HK-2 (cell line): ENCODE results near the gene RLN3.
A peak's percentile ranks its signal among the peaks of the same experiment; 100 is the strongest.
"Not testable (repeated sequence)": the region's sequence is repeated elsewhere in the genome, so short reads cannot be mapped to it uniquely, and the experiment has no call there.

Experiments
- DNase-seq: peaks from one replicate; pipeline ENCODE4 v3.0.0-alpha.2; 2018; ENCODE audit not compliant: unreplicated experiment

Gene RLN3

DNA sequence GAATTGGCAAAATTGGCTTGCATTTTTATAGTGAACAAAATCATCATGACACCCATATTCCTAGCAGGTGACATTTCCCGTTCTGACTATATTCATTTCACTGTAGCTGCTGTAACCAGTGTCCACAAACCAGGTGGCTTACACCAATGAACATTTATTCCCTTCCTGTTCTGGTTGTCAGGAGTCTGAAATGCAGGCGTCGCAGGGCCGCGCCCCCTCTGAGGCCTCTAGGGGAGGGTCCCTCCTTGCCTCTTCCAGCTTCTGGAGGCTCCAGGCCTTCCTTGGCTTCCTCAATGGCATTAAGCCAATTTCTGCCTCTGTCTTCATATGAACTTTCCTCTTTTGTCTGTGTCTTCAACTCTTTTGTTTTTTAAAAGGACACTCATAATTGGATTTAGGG, 6.5 kb upstream of the RLN3 start:
- no peak for DNase-seq

DNA sequence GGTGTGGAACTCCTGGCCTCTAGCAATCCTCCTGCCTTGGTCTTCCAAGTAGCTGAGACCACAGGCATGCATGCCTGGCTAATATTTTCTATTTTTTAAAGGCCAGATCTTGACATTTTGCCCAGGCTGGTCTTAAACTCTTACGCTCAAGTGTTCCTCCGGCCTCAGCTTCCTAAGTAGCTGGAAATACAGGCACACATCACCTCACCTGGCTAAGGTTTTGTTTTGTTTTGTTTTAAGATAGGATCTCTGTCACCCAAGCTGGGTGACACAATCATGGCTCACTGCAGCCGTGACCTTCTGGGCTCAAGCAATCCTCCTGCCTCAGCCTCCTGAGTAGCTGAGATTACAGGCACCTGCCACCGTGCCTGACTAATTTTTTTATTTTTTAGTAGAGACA, 5.5 kb upstream of the RLN3 start:
- no peak for DNase-seq

DNA sequence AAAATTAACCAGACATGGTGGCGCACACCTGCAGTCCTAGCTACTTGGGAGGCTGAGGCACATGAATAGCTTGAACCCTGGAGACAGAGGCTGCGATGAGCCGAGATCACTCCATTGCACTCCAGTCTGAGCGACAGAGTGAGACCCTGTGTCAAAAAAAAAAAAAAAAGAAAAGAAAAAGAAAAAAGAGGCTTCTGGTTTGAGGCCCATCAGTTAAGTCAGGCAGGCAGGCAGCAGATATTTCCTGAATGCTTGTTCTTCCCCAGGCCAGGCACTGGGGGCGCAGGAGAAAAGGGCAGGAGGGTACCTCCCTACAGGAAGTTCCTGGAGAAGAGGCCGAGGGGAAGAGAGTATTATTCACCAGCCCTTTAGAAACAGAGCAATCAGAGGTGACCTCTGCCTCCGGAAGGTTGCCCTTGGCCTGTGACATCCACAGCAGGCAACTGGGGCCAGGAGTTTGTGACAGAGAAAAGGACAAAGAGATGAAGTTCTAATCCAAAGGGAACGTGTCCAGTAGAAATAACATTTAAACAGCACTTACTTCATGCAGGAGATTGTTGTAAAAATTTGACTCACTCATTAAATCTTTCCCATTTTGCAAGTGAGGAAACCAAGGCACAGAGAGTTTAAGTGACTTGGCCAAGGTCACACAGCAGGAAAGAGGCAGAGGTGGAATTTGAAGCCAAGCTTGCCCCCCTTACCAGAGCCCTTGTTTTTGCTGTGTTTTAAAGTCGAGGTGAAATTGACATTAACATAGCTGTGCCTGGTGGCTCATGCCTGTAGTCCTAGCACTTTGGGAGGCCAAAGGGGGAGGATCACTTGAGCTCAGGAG, 4.3 kb upstream of the RLN3 start:
- peak; percentile 62 for DNase-seq

DNA sequence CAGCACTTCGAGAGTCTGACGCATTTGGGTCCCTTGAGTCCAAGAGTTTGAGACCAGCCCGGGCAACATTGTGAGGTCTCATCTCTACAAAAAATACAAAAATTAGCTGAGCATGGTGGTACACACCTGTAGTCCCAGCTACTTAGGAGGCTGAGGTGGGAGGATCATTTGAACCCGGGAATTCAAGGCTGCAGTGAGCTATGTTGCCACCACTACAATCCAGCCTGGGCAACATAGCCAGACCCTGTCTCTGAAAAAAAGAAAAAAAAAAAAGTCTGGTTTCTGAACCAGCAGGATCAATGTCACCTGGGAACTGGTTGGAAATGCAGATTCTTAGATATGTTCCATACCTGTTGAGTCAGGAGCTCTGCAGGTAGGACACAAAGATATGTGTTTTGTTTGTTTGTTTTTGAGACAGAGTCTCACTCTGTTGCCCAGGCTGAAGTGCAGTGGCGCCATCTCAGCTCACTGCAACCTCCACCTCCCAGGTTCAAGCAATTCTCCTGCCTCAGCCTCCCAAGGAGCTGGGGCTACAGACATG, 1.2 kb upstream of the RLN3 start:
- not testable (repeated sequence) for DNase-seq

DNA sequence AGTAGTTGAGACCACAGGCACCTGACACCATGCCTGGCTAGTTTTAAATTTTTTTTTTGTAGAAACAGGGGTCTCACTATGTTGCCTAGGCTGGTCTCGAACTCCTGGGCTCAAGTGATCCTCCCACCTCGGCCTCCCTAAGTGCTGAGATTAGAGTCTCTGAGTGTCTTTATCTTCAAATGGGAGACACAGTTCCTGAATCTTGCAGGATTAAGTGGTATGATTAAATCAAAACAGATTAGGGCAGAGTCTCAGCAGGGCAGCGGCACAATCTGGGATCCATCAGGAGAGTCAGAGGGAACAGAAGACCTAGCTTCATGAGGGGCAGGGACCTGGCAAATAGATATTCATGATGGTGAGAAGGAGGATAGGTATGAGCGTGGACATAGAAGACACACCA, 953 bp downstream of the RLN3 start:
- DNase-seq, result no peak

DNA sequence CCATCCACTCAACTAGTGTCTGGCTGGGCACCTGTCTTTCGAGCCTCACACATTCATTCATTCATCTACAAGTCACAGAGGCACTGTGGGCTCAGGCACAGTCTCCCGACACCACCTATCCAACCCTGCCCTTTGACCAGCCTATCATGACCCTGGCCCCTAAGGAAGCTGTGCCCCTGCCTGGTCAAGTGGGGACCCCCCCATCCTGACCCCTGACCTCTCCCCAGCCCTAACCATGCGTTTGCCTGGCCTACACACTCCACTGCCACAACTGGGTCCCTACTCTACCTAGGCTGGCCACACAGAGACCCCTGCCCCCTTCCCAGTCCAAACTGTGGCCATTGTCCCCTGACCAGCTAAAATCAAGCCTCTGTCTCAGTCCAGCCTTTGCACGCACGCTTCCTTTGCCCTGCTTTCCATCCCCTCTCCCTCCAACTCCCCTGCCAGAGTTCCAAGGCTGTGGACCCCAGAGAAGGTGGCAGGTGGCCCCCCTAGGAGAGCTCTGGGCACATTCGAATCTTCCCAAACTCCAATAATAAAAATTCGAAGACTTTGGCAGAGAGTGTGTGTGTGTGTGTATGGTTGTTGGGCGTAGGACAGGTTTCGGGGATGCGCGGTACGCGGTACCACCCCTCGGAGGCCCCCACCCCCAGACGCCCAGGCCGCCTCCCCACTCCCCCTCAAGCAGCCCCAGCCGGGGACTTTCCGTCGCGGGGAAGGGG, 3.2 kb downstream of the RLN3 start:
- DNase-seq, result no peak

DNA sequence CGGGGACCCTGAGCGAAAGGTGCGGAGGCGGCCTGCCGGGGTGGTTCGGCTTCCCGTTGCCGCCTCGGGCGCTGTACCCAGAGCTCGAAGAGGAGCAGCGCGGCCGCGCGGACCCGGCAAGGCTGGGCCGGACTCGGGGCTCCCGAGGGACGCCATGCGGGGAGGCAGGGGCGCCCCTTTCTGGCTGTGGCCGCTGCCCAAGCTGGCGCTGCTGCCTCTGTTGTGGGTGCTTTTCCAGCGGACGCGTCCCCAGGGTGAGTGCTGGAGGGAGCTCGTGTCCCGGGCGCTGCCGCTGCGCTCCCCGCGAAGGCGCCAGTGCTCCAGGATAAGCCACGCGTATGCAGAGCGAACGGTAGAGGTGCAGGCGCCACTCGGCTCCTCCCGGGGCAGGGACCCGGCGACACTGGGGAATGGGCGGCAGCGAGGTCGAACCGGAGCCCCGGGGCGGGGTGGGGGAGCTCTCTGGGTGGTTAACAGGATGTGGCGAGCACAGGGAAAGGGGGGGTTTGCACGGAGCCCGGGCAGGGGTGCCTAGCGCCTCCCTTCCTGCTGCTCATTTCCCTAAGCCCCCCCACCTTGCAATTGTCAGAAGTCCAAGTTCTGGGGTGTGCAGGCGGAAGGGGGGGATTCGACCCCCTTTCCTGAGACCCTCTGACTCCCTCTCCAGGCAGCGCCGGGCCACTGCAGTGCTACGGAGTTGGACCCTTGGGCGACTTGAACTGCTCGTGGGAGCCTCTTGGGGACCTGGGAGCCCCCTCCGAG, 4.0 kb downstream of the RLN3 start, which contains the start of gene IL27RA:
IL27RA (plus strand) TSS at position 44 of the 762 bp plus-strand sequence; CDS start at position 155, 111 bp downstream.
- DNase-seq, result peak; percentile 69

DNA sequence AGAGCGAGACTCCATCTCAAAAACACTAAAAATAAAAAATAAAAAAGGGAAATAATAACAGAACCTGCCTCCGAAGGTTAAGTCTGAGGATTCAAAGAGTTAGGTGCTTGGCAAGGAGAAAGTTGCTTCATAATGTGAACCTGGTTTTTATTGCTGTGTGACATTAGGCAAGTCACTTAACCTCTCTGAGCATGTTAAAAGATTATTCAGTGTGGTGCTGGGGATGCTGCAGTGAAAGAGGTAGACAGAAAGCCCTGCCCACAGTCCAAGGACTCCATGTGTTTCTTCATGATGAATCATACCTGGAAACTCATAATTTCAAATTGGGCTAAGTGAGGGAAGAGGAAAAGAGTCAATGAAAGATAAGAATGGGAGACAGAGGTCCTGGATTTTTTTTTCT, 6.0 kb downstream of the RLN3 start:
- no peak for DNase-seq

DNA sequence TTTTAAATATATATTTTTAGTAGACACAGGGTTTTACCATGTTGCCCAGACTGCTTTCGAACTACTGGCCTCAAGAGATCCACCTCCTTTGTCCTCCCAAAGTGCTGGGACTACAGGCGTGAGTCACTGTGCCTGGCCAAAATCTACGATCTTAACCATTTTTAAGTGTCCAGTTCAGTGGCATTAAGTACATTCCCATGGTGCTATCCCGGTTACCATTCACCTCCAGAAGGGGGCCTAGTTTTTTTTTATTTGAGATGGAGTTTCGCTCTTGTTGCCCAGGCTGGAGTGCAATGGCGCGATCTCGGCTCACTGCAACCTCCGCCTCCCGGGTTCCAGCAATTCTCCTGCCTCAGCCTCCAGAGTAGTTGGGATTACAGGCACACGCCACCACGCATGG, 7.2 kb downstream of the RLN3 start:
- not testable (repeated sequence) for DNase-seq

DNA sequence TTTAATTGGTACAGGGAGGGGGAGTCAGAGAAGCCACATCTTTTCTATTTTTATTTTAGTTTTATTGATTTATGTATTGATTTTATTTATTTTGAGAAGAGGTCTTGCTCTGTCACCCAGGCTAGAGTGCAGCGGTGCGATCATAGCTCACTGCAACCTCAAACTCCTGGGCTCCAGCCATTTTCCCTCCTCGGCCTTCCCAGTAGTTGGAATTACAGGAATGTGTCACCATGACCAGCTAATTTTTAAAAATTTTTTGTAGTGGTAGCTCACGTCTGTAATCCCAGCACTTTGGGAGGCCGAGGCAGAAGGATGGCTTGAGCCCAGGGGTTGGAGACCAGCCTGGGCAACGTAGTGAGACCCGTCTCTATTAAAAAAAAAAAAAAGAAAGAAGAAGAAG, 7.8 kb downstream of the RLN3 start:
- no peak for DNase-seq

DNA sequence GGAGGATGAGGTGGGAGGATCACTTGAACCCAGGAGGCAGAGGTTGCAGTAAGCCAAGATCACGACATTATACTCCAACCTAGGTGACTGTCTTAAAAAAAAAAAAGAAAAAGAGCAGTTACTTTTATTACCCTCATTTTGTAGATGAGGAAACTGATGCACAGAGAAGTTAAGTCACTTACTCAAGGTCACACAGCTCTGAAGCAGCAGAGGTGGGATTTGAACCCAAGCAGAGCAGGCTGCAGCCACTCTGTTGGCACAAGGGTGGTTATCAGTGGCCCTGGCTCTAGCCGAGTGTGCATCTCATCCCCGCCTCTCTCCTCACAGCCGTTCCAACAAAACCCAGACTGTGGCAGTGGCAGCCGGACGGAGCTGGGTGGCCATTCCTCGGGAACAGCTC, 11.2 kb downstream of the RLN3 start:
- DNase-seq, result no peak

DNA sequence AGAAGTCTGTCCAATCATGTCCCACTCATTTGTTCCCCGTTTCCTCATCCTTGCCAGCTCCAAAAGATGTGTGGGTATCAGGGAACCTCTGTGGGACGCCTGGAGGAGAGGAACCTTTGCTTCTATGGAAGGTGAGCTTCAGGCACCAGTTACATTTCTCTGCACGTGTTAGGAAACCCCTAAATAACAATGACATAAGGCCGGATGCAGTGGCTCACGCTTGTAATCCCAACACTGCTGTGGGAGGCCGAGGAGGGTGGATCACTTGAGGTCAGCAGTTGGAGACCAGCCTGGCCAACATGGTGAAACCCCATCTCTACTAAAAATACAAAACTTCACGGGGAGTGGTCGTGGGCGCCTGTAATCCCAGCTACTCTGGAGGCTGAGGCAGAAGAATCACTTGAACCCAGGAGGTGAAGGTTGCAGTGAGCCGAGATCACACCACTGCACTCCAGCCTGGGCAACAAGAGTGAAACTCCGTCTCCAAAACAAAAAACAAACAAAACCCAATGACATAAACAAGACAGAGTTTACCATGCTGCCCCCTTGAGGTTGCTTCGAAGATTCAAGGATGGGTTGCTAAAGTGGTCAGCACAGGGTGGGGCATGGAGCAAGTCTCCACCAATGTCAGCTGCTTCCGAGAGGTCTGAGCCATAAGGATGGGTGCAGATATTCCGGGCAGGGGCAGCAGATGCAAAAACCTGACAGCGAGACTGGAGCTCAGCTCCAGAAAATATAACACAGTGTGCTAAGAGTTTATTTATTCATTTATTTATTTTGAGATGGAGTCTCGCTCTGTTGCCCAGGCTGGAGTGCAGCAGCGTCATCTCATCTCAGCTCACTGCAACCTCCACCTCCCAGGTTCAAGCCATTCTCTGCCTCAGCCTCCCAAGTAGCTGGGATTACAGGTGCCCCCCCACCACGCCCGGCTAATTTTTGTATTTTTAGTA, 15.0 kb downstream of the RLN3 start:
- DNase-seq, result not testable (repeated sequence)

DNA sequence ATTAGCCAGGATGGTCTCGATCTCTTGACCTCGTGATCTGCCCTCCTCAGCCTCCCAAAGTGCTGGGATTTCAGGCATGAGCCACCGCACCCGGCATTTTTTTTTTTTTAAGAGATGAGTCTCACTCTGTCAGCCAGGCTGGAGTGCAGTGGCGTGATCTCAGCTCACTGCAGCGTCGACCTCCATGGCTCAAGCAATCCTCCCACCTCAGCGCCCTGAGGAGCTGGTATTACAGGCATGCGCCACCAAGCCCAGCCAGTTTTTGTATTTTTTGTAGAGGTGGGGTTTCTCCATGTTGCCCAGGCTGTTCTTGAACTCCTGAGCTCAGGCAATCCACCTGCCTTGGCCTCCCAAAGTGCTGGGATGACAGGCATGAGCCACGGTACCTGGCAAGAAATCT, 19.9 kb downstream of the RLN3 start:
- not testable (repeated sequence) for DNase-seq

DNA sequence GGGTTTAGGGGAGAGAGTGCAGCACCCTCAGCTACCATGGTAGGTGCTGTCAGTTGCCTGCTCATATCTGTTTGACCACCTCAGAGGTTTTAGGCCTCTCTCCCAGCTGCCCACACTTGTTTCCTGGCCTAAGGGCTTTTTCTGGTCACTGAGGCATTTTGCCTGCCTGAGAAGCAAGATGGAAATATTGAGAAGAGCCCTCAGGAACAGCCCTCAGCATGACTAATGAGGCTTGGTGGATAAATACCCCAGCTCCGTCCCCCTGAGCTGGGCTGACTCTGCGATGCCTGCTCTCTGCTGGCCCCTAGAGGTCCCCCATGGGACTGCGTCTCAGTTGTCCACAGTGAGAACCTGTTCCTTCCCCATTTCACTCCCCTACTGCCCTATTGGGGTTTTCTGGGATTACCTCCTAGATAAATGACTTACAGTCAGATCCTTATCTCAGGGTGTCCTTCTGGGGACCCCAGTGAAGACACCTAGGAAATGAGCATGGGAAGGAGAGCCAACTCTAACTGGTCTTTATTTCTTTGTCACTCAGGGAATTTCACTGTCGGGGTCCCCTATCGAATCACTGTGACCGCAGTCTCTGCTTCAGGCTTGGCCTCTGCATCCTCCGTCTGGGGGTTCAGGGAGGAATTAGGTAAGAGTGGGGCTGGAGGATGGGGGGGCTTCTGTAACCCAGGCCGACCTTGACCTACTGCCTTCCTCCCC, 20.6 kb downstream of the RLN3 start:
- DNase-seq, result peak; percentile 49

DNA sequence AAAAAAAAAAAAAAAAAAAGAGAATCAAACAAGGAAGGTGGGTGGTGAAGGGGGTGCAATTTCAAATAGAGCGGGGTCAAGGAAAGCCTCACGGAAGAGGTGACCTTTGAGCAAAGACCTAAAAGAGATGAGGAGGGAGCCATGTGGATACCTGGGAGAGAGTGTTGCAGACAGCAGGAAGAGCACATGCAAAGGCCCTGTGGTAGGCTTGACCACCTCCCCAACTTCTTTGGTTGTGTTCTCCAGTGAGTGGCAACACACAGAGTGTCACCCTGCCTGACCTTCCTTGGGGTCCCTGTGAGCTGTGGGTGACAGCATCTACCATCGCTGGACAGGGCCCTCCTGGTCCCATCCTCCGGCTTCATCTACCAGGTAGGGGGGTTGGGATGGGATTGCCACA, 22.6 kb downstream of the RLN3 start:
- no peak for DNase-seq

DNA sequence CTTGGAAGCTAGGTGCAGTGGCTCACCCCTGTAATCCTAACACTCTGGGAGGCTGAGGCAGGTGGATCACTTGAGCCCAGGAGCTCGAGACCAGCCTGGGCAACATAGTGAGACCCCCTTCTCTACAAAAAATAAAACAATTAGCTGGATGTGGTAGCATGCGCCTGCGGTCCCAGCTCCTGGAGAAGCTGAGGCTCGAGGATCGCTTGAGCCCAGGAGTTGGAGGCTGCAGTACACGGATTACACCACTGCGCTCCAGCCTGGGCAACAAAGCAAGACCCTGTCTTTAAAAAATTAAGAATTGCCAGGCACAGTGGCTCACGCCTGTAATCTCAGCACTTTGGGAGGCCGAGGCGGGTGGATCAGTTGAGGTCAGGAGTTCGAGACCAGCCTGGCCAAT, 23.0 kb downstream of the RLN3 start:
- DNase-seq, result not testable (repeated sequence)

DNA sequence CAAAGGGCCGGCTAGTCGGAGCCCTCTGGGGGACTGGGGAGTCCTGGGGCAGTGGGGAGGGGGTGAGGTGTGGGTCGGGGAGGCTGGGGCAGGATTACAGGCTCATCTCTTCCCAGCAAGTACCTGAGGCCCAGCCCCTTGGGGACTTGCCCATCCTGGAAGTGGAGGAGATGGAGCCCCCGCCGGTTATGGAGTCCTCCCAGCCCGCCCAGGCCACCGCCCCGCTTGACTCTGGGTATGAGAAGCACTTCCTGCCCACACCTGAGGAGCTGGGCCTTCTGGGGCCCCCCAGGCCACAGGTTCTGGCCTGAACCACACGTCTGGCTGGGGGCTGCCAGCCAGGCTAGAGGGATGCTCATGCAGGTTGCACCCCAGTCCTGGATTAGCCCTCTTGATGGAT, 24.0 kb downstream of the RLN3 start:
- no peak for DNase-seq

DNA sequence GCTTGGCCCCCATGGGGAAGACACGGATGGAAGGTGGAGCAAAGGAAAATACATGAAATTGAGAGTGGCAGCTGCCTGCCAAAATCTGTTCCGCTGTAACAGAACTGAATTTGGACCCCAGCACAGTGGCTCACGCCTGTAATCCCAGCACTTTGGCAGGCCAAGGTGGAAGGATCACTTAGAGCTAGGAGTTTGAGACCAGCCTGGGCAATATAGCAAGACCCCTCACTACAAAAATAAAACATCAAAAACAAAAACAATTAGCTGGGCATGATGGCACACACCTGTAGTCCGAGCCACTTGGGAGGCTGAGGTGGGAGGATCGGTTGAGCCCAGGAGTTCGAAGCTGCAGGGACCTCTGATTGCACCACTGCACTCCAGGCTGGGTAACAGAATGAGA, 24.5 kb downstream of the RLN3 start:
- DNase-seq, result no peak

DNA sequence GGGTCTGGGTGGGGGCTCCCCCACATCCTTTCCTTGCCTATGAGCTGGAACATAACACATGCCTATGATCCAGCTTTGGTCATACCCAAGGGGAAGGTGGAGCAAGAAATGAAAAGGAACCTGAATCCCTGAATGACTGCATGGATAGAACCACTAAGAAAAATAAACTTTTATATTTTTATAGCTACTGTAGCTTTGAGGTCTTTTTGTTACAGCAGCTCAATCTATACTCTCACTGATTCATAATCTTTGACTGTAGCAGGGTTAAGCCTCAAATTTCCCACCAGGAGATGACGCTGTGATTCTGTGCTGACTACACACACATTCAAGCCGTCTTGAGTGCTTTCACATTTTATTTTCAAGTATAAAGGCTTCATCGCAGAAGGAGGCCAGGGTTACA, 25.1 kb downstream of the RLN3 start:
- DNase-seq, result no peak

DNA sequence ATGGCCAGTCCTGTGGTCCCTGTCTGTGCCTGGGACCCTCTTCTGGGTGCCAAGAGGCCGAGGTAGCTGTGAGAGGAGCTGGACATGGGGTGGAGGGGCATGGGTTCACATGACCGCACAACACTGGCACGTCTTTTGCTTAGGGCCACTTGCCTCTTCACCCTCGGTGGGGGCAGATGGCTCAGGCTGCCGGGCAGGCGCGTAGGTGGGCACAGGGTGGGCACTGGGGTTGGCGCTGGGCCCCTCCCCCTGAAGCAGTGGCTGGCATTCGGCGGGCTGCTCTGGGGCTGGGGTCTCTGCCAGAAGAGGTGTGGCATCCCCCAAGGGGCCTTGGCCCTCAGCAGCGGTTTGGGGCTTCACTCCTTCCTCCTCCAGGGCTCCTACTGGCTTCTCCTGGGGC, 25.6 kb downstream of the RLN3 start:
- no peak for DNase-seq
